ENCODE measurements around the gene DRD3. TPM values are rescaled to one million over a fixed set of nuclear protein-coding genes. Genes with fewer than 3 reads are reported as not detected.

The DRD3 gene
- total RNA-seq, 1 experiment from 2014 or later, result 0.17 TPM

- no peak for TF ChIP-seq RORB (CRISPR knock-in tag; IDR thresholded peaks at IDR 0.05)
- TF ChIP-seq ZBTB21 (CRISPR knock-in tag; IDR thresholded peaks at IDR 0.05; ENCODE audit: borderline replicate concordance), result no peak
- TF ChIP-seq SMAD3 (CRISPR knock-in tag; IDR thresholded peaks at IDR 0.05; ENCODE audit: borderline replicate concordance), result no peak
- TF ChIP-seq FOXP1 (CRISPR knock-in tag; IDR thresholded peaks at IDR 0.05; ENCODE audit: borderline replicate concordance), result no peak
- TF ChIP-seq TCF7 (CRISPR knock-in tag; IDR thresholded peaks at IDR 0.05; ENCODE audit: low read depth), result no peak
- TF ChIP-seq CREM (CRISPR knock-in tag; IDR thresholded peaks at IDR 0.05), result no peak
- no peak for TF ChIP-seq FOXJ3 (CRISPR knock-in tag; IDR thresholded peaks at IDR 0.05; ENCODE audit: borderline replicate concordance)
- no peak for TF ChIP-seq NFATC4 (CRISPR knock-in tag; IDR thresholded peaks at IDR 0.05)
- TF ChIP-seq AR (CRISPR knock-in tag; IDR thresholded peaks at IDR 0.05), result no peak
- no peak for TF ChIP-seq STAT6 (CRISPR knock-in tag; conservative IDR thresholded peaks at IDR 0.05; ENCODE audit: low read depth)
- TF ChIP-seq ATF3 (CRISPR knock-in tag; conservative IDR thresholded peaks at IDR 0.05), result no peak
- no peak for TF ChIP-seq MAX (CRISPR knock-in tag; IDR thresholded peaks at IDR 0.05)
- no peak for TF ChIP-seq ZNF396 (CRISPR knock-in tag; IDR thresholded peaks at IDR 0.05; ENCODE audit: borderline replicate concordance)
- TF ChIP-seq JUN (CRISPR knock-in tag; IDR thresholded peaks at IDR 0.05), result no peak
- no peak for TF ChIP-seq CDX4 (CRISPR knock-in tag; IDR thresholded peaks at IDR 0.05; ENCODE audit: borderline replicate concordance)
- no peak for TF ChIP-seq GABPB1 (CRISPR knock-in tag; IDR thresholded peaks at IDR 0.05)
- TF ChIP-seq NR1H2 (CRISPR knock-in tag; IDR thresholded peaks at IDR 0.05), result no peak
- no peak for TF ChIP-seq SMAD4 (CRISPR knock-in tag; IDR thresholded peaks at IDR 0.05)
- no peak for TF ChIP-seq ESRRA (CRISPR knock-in tag; IDR thresholded peaks at IDR 0.05; ENCODE audit: borderline replicate concordance)
- TF ChIP-seq E2F1 (CRISPR knock-in tag; IDR thresholded peaks at IDR 0.05), result no peak
- POLR2A ChIA-PET, result no interaction called here
- Mint-ChIP-seq H3K4me3 (no peak overlapping the region), H3K4me1 (no peaks in the 10 kb centered on the region), H3K27me3 (ENCODE audit: low read depth) (no peaks in the 10 kb centered on the region), H3K36me3 (no peaks in the 10 kb centered on the region), H3K9me3 (peaks cover 18% of the 10 kb centered on the region; the same call in 1 of the 2 replicates), H3K27ac (no peak overlapping the region)
- ATAC-seq (no peak), DNase-seq (ENCODE audit: low spot score) (no peak)
- CTCF ChIA-PET, result no interaction called here
Observed at GRCh38 chr3:114128231-114128630, 50.6 kb downstream of the DRD3 start.
